H4 (cell line): ENCODE measurements around the gene GRID2. TPM values are rescaled to one million over a fixed set of nuclear protein-coding genes. Genes with fewer than 3 reads are reported as not detected.
A peak's percentile ranks its signal among the peaks of the same experiment; 100 is the strongest.

Source experiments
- DNase-seq: peaks from one replicate; pipeline ENCODE4 v3.0.0-alpha.2; 2015; ENCODE audit warnings: low spot score
- total RNA-seq: library from RNA; depleted of rRNA; stranded (reverse); fragments of >200 nt; shearing (Covaris generic); gene quantifications from 2 replicates; pipeline ENCODE4 v1.2.3, GENCODE V29; 2014

Gene GRID2
- total RNA-seq, 1 experiment from 2014 or later: 0.72 TPM

DNA sequence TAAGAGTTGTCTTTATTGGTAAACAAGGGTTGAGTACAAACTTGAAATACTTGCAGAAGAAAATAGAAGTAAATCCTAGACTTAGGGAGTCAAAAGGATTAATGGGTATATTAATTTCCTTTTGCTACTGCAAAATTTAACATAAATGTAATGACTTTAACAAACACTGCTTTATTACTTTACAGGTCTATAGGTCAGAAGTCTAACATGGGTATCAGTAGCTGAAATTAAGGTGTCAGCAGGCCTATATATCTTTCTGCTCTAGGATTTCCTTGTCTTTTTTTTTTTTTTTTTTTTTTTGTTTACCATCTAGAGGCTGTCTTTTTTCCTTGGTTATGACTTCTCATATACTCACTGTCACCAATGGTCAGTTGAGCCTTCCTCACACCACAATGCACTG, 220.4 kb downstream of the GRID2 start:
- no peak for DNase-seq

DNA sequence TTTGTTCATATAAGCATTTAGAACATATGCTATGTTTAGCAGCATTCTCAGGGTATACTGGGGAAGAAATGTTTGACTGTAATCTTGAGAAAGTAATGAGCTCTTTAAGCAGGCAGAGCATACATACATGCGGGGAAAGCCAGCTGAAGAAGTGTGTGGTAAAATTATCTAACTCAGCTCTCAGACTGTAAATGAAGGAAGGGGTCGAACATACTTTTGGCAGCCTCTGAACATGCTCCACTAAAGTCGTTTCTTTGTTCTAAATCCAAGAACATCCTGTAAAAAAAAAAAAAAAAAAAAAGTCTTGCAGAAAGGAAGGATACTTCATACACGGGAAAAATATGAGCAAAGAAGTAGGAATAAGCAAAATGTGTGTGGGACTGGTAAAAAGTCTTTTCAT, 224.8 kb downstream of the GRID2 start:
- DNase-seq: no peak

- DNase-seq: no peak
Measured at GRCh38 chr4:92529510-92529909, 225.7 kb downstream of the GRID2 start.

DNA sequence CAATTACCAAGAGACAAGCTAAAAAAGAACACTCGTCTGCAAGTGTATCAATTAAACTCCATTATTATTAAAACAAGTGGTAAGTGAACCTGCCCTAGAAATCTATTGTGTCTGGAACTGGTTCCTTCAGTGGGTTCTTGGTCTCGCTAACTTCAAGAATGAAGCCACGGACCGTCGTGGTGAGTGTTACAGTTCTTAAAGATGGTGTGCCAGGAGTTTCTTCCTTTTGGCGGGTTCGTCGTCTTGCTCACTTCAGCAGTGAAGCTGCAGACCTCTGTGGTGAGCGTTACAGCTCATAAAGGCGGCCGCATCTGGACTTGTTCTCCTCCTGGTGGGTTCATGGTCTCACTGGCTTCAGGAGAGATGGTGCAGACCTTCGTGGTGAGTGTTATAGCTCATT, 231.8 kb downstream of the GRID2 start:
- DNase-seq: no peak

GRCh38 chr4:92551616-92552015, 247.8 kb downstream of the GRID2 start:
- no peak for DNase-seq

DNA sequence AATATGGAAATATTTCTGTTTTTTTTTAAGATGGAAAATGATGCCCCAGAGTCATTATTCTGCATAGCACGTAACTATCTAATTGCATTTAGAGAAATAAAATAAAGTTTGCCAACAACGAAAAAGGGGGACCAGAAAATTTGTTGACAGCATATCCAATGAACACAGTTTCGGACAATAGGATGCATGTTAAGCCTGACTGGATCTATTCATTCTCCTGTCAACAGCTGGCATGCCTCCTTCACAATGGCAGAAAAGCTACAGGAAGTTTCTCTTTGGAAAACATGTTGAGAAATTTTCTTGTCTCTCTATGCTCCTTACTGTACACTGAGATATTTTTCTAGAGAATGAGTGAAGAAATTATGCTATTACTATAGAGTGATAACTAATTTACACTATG, 262.5 kb downstream of the GRID2 start:
- no peak for DNase-seq

GRCh38 chr4:92580816-92581215, 277.1 kb downstream of the GRID2 start:
- DNase-seq: no peak

DNA sequence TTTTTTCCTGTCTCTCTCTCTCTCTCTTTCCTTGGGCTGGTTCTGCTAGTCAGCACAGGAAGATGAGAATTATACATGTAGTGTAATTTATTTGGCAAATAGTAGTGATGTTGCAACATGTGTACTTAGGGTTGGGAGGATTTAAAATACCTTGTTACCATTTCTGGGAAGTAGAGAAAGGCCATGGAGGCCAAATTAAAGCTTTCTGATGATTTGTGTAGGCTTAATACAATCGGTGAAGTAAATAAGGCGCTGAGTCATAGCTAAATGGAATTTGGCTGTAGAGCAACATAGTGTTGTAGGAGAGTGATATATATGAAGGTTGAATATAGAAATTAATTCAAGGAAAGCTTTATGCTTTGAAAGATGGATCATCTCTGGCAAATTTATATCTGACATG, 295.3 kb downstream of the GRID2 start:
- DNase-seq: peak; percentile 72

GRCh38 chr4:92600638-92601037, 296.9 kb downstream of the GRID2 start:
- DNase-seq: no peak

DNA sequence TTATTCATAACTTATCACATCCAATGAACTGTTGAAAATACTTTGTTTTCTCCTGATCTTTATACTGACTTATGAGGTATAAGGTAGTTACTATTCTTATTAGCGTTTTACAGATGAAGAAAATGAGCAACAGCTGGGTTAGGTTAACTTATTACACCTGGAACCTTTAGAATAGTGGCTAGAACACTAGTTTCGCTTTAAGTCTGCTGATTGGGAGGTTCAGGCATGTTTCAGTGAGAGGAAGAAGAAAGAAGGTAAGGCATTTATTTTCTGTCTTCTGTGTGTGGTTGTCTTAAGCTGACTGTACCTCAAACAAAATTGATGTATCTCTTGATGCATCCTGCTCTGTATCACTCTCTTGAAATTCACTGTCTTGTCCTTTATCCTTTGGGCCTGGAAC, 302.5 kb downstream of the GRID2 start:
- DNase-seq: no peak

DNA sequence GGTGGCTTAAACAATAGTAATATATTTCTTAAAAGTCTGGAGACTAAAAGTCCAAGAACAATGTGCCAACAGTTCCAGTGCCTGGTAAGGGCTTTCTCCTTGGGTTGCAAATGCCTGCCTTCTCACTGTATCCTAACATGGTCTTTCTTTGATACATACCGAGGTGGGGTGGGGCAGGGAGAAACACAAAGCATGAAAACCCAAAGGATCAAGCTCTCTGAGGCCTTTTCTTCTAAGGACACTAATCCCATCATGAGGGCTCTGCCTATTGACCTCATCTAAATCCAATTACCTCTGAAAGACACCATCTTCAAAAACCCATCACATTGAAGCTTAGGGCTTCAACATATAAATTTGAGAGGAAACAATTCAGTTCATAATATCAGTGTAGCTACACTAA, 311.3 kb downstream of the GRID2 start:
- no peak for DNase-seq

- peak; percentile 30 for DNase-seq
Measured at GRCh38 chr4:92618968-92619367, 315.2 kb downstream of the GRID2 start.

- DNase-seq: no peak
Measured at GRCh38 chr4:92629302-92629701, 325.5 kb downstream of the GRID2 start.

DNA sequence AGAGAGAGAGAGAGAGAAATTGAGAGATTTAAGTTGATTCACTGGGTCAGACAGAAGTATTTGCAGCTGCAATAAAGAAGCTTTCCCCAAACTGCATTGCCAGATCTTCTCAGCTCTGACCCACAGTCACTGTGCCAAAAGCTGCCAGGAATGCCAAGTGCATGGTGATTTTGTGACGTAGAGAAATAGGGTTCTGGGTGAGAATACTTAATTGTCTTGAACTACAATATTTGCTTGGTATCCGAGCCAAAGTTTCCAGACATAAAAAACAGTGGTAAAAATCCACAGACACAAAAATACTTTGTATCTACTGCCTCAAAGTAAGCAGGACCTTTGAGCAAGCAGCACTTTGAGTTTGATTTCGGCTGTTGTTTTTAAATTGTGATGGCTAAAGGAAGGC, 331.1 kb downstream of the GRID2 start:
- no peak for DNase-seq

DNA sequence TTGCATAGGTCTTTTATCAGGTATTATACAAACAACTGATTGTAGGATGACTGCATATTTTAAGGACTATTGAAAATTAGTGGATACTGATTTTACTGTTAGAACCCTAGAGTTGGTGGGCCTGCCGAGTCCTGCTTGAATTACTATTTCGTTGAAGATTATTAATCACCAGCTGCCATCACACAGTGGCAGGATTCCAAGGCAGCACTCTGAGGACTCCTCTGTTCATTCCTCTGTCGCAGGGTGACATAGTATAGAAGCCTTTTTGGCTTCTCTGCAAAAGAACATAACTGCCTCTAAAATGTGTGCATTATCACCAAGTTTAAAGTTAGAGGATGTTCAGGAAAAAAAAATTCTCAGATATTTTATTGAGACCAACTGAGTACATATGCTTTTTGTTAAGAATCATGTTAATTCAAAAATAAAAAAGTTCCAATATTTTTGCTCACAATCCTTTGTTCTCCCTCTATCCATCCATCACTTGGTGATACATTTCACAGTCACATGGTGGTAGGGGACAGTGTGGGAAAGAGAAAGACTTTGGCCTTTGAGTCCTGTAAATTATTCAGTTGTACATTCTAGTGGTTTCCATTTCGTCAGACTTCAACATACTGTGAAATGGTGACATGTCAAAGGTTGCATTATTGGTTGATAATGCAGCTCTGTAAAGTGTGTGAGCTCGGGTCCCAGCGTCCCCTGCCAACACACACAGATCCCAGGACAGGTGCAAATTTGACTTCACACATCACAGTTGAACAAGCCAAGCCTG, 332.5 kb downstream of the GRID2 start:
- DNase-seq: no peak

- DNase-seq: no peak
Measured at GRCh38 chr4:92641409-92641808, 337.6 kb downstream of the GRID2 start.

- DNase-seq: no peak
Measured at GRCh38 chr4:92646826-92647225, 343.1 kb downstream of the GRID2 start.

DNA sequence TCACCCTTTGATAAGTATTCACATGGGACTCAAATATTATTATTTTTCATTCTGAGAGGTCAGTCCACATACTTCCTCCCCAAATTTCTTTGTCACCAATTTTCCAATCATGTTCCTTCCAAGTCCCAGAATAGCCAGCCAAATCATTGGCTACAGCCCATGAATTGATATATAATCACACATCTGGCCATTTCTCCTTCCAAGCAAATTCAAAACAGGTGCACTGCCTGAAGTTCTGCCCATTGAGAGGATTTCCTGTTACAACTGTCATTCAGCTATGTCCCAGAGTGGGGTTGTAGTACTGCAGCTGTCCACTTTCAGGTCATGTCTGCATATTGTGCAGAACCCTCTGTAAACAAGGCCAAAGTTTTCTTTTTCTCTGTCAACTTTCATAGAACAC, 347.8 kb downstream of the GRID2 start:
- DNase-seq: no peak

DNA sequence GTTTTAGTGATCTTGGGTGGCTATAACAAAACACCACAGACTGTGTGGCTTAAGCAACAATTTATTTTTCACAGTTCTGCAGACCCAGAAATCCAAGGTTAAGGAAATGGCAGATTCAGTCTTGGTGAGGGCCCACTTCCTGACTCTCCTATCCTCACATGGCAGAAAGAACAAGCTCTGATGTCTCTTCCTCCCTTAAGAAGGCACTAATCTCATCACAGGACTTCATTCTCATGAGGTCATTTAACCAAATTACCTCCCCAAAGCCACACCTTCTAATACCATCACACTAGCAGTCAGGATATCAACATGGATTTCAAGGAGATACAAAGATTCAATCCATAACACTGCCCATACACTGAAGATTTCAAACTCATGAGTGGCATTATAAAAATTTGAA, 350.3 kb downstream of the GRID2 start:
- DNase-seq: no peak

DNA sequence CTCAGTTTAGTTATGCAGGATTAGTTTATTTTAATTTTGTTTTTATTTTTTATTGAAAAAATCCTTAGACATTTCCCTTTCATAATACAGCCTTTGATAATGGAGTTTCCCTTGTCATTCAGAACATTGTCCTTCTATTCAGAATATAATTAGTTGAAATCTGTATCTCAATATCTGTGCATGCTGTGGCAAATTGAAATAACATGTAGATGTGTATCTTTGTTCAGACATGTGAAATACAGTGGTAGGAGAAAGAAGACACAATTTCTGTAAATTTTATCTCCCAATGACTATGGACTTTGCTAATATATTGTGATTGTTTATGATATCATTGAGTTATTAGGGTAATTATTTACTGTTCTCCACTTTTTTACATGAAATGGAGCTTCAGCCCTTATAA, 353.9 kb downstream of the GRID2 start:
- no peak for DNase-seq

DNA sequence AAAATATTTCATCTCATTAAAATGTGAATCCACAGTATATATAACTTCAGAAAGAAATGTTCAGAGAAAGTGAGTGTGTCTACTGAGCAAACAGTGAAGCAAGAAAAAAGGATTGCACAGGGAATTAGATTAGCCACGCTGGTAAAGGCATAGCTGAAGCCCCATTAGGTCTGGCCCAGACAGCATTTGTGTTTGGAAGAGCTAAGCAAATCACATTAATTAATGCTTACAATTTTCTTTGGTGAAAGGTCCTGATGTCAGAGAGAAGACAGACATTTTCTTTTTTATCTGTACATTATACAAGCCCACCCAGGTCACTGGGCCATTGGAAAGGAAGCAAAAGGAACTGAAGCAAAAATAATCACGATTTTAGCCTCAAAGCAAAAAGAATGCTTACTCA, 354.6 kb downstream of the GRID2 start:
- DNase-seq: no peak

DNA sequence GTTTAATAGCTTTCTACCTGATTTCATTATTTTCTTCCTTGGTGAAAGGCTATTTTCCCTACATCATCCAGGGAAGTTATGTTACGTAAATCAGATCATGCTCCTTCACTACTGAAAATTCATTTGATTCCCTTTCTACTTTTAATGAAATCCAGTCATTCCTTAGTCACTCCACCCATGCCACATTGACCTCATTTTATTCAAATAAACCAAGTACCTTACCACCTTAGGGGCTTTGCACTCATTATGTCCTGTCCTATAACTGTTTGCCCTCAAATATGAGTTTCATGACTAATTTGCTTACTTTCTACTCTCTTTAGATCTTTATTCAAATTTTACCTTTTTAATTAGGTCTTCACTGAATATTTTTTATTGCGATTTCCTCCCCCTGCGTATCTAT, 374.0 kb downstream of the GRID2 start:
- no peak for DNase-seq

- DNase-seq: no peak
Measured at GRCh38 chr4:92678292-92678691, 374.5 kb downstream of the GRID2 start.

- no peak for DNase-seq
Measured at GRCh38 chr4:92679149-92679548, 375.4 kb downstream of the GRID2 start.
